ENCODE data around the gene URB2. TPM values are rescaled to one million over a fixed set of nuclear protein-coding genes. Genes with fewer than 3 reads are reported as not detected.

URB2 gene
- total and polyA plus RNA-seq, 2 donors (not counting 1 experiment from before 2014, with no cell fraction given), result 5.4 to 9.6 TPM

DNA sequence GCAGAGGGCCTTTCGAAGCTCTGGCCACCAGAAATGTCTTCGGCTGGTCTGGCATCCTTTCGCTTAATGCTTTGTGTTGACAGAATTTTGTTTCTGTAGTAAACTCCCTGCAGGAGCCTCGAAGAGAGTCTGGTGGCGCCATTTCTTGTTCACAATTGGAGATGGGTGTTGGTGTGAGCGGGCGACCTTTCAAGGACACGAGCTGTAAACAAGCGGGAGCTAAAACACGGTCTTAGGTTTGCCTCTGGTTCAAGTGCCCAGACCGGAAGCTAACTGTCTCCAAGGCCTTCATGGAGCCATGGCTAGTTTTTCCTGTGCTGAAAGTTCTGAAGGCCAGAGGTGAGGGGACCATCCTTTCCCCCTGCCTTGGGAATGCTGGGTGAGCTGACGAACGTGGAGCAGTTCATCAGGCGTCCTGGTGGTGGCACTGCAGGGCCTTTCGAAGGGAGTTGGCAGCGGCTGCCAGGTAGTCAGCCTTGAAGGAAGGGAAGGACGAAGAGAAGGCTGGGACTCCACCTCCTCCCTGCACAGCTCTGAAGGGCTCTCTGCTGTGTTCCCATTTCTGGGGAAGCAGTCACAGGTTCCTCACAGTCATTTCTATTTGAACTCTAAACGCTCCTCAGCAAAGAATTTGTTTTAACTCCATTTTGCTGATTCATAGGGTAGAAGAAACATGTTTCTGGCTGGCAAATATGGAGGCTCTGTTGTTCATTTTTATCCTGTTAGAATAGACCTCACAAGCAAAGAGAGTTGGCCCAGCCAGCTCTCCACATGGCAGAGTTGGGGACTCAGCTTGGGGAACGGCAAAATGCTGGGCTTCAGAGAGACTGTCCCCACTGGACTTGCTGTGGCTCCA is 35.2 kb downstream of the URB2 start:
- ATAC-seq (ENCODE audit: low read depth) (peak; percentile 92), DNase-seq (peak; percentile 82)
- Mint-ChIP-seq H3K27me3 (no peaks in the 10 kb centered on the region), H3K9me3 (ENCODE audit: insufficient read depth) (no peaks in the 10 kb centered on the region), H3K4me1 (peaks cover 7% of the 10 kb centered on the region), H3K4me3 (no peak overlapping the region), H3K27ac (peak overlapping the region; percentile 34)
- Histone ChIP-seq H3K9ac (ENCODE audit: low read length) (no peak overlapping the region), H4K20me1 (ENCODE audit: control insufficient read depth, insufficient read depth, low read length, poor library complexity, severe bottlenecking) (no peaks in the 10 kb centered on the region), H3K4me3 (ENCODE audit: control extremely low read depth in 1 of 5, extremely low read depth in 1 of 5, insufficient read depth in 1 of 5, low read depth in 2 of 5, low read length in 4 of 5) (no peak overlapping the region), H3K36me3 (replicated peaks in 1 of 2; ENCODE audit: control extremely low read depth in 1 of 2, control insufficient read depth in 1 of 2, extremely low read depth in 1 of 2, insufficient read depth in 2 of 2, low read length in 1 of 2) (peaks cover 0 to 26% of the 10 kb centered on the region in 2 experiments), H2AFZ (ENCODE audit: insufficient read depth, low read depth, low read length, poor library complexity, severe bottlenecking) (no peak overlapping the region), H3K27ac (ENCODE audit: low read length in 2 of 2) (no peak overlapping the region), H3K27me3 (replicated peaks in 1 of 4; ENCODE audit: control extremely low read depth in 1 of 4, control insufficient read depth in 3 of 4, insufficient read depth in 4 of 4, low read length in 3 of 4) (no peaks in the 10 kb centered on the region), H3K9me3 (ENCODE audit: control extremely low read depth in 1 of 3, control insufficient read depth in 2 of 3, insufficient read depth in 1 of 3, low read length in 2 of 3) (no peaks in the 10 kb centered on the region), H3K79me2 (ENCODE audit: control insufficient read depth, insufficient read depth, low read length) (no peaks in the 10 kb centered on the region), H3K4me1 (ENCODE audit: control insufficient read depth in 2 of 2, insufficient read depth in 2 of 2, low read length in 2 of 2) (peaks cover 19 to 22% of the 10 kb centered on the region in 2 donors), H3K4me2 (replicated peaks; ENCODE audit: low read depth, low read length, poor library complexity, severe bottlenecking) (no peak overlapping the region)
- no peak for TF ChIP-seq EZH2 (IDR thresholded peaks at IDR 0.05; ENCODE audit: borderline replicate concordance, insufficient read depth, low read depth, low read length, poor library complexity, severe bottlenecking)
- TF ChIP-seq, protein P1, sequence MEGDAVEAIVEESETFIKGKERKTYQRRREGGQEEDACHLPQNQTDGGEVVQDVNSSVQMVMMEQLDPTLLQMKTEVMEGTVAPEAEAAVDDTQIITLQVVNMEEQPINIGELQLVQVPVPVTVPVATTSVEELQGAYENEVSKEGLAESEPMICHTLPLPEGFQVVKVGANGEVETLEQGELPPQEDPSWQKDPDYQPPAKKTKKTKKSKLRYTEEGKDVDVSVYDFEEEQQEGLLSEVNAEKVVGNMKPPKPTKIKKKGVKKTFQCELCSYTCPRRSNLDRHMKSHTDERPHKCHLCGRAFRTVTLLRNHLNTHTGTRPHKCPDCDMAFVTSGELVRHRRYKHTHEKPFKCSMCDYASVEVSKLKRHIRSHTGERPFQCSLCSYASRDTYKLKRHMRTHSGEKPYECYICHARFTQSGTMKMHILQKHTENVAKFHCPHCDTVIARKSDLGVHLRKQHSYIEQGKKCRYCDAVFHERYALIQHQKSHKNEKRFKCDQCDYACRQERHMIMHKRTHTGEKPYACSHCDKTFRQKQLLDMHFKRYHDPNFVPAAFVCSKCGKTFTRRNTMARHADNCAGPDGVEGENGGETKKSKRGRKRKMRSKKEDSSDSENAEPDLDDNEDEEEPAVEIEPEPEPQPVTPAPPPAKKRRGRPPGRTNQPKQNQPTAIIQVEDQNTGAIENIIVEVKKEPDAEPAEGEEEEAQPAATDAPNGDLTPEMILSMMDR (IDR thresholded peaks at IDR 0.05), result peak; percentile 92
- intact Hi-C loops (cut with micrococcal nuclease), result loop anchor here (1.0 to 5.0 kb wide), 6 partner anchors 196 to 649 kb away; partner anchors contain the start of gene GALNT2
- ChIA-PET POLR2A (interaction anchor here (0.6 kb wide), 2 partner anchors 453 to 549 kb away, joined by 3 read pairs; no protein-coding TSS in a partner anchor), CTCF (interaction anchor here (0.7 to 11.4 kb wide), 44 partner anchors 9 to 656 kb away, joined by 3 to 265 read pairs (median 5); no protein-coding TSS in a partner anchor)
- 87% methylated on average over 12 of the region's 19 CpGs for WGBS (ENCODE audit: insufficient coverage)
